HG03354 (cell line): ENCODE data around the gene ADD1.
A peak's percentile ranks its signal among the peaks of the same experiment; 100 is the strongest.

Experiments used
- ATAC-seq: cut with Tn5 transposase; IDR thresholded peaks from one replicate; pipeline ENCODE4 v1.9.1; 2021; ENCODE audit warnings: mild to moderate bottlenecking; ENCODE audit not compliant: unreplicated experiment, poor library complexity, severe bottlenecking

The ADD1 gene

DNA sequence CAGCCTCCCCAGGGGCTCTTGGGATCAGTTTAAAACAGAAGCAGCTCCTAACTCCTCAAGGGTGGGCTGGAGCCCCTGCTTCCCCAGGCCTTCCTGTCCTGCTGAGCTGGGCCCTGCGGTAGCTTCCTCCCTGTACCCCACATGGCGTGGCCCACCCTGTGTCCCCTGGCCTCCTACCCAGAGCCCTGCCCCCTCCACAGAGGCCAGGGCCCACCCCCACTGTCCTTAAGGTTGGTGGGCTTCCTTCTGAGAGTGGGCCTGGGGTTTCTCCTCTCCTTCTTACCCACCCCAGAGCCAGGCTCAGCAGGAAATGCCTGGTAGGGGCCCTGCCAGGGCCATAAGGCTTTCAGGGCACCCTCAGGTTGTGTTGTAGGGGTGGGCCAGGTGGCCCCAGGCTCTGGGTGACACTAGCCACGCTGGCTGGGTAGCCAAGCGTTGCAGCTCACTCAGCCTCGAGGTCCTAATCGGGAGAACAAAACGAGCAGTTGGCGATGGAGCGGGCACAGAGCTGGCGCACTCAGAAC lies 39.1 kb upstream of the ADD1 start:
- no peak for ATAC-seq

DNA sequence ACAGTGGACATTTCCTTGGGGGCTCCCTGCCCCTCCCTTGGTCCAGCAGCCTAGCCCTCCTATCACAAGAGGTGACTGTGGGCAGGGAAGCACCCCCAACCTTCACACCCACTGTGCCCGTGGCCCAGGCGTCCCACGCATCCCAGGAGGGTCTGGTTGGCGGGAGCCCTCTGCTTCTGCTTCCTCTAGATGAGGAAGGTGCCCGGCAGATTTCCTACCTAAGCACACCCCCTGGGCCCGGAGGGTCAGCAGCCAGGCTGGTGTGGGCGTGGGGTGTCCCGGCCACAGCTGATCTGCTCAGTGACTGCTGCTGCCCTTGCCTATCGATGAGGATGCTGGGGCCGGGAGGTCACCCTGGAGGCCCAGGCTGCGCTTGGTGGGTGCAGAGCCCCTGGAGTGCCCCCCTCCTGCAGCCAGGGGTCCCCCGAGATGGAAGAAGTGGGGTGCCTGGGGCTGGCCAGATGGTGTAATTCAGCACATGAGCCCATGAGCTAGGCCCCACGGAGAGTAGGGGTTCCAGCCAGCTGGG lies 38.6 kb upstream of the ADD1 start:
- ATAC-seq, result no peak

DNA sequence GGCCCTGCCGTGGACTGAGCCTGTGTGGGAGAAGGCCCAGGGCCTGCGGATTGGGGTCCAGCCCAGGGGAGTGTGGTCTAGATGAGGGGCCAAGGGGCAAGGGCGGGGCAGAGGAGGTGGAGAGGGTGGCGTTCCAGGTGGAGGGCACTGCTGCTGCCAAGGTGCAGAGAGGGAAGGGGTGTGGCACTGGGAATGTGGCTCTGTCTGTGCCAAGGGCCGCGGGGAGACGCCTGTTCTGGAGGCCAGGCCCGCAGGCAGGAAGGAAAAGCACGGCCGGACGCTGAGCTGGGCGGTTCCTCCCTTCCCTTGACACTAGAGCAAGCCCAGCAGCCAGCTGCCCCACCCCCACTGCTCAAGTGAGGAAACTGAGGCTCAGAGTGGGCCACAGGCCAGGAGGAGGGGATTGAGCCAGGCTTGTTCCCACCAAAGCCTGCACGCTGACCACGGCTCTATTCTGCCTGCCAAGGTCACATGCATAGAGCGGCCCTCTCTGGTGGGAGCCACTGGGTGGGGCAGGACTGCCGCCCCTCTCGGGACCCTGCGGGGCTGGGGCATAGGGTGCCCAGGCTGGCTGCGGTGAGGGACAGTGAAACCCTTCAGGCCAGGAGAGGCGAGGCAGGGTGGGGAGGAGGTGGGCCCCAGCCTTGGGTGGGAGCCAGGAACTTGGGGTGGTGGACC lies 37.8 kb upstream of the ADD1 start:
- ATAC-seq, result no peak

DNA sequence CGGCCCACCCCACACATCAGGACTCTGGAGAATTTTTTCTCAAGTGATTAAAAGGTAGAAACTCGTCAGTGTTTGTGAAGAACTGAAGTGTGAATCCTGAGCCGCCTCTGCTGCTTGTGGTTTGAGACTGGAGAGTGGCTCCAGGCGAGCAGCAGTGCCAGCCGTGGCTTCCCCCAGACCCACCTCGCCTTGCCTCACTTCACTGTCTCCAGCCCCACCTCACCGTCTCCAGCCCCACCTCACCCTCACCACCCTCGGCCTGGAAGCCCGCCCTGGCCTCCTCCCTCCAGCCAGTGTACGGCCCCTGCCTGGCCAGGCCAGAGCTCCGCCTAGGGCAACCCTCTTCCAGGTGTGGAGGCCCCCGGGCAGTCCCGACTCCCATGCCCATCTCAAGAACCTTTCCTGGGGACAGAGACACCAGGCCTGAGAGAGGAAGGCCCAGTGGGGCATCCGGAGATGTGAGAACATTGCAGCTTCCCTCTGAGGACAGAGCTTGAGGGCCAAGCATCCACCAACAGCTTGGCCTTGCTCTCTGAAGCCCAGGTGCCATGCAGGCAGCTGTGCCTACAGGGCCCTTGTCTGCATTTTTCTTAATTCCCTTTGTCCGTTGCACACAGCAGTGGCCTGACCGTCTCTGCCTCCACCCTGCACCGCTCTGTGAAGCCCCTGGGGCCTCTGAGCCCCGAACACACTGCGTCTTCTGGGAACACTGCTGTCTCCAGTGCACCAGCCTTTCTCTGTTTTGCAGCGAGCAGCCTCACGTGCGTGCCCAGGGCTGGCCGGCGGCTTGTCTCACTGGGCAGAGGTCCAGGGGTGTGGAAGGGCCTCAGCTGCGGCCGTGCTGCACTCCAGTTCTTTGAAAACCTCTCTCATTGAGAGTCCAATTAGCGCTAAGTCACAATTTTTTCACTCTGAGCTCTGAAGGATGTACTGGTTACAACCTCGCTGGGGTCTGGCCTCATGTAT lies 37.0 kb upstream of the ADD1 start:
- no peak for ATAC-seq

DNA sequence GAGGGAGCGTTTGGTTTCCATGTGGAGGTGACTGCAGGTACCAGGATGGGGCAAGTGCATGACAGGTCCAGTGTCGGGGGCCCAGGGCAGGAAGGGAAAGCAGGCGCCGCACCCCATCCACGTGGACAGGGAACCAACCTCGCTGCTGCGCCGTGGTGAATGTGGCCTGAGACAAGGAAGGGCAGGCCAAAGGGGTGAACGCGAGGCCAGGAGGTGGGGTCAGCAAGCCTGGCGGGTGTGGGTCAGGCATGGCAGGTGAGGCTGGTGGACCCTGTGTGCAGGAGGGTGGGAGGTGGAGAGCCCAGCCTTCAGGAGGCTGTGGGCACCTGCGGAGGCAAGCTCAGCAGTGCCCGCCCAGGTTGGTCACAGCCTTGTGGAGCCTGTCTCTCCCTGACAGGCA lies 36.1 kb upstream of the ADD1 start:
- ATAC-seq, result no peak

DNA sequence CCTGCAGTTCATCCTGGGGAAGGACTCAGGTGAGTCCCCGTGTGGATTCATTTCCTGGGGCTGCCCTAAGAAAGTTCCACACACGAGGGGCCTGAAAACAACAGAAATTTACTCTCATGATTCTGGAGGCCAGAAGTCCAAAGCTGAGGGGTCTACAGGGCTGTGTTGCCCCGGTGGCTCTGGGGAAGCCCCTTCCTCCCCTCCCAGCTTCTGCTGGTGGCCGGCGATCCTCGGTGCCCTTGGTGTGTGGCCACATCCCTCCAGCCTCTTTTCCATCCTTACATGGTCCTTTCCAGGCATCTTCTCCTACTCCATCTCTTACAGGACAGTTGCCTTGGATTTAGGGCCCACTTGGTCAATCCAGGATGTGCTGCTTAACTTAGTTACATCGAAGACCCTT lies 35.6 kb upstream of the ADD1 start:
- no peak for ATAC-seq

DNA sequence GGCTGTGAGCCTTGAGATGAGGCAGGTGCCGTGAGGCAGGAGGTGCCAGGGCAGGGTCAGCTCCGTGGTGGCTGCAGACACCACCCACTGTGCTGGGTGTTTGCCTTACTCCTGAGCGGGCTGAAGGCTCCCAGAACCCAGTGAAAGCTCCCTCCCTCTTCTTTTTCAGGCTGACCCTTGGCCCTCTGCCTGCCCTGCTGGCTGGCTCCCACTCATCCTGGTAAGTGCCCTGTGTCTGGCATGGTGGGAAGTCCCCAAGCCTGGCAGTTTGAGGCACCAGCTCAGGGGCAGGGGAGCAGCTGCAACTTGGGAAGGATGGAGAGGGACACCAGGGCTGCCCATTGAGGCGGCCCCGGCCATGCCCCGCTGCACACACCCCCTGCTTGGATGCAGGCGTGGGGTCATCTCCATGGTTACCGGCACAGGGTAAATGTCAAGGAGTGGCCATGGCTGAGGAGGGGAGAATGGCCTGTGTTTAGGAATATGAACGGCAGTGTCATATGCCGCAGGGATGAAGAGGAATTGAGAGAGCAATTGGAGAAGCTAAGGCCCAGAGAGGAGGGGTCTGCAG lies 33.9 kb upstream of the ADD1 start:
- no peak for ATAC-seq

DNA sequence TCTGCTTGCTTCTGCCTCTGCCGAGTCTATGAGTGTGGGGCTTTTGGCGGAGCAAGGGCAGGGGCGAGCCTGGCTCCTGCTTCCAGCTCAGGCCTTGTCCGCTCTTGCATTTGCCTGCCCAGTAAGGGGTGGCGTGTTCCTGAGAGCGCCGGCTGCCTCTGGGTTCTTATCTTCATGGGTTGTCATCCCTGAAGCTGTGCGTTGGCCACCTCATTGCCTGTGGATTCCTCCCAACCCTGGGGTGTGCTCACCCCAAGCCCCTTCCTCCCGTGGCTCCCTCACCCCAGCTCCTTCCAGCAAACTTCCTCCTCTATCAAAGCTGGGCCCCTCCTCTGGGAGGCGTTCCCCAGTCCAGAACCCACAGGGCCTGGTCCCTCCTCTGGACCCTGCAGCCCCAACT lies 33.3 kb upstream of the ADD1 start:
- ATAC-seq, result no peak

DNA sequence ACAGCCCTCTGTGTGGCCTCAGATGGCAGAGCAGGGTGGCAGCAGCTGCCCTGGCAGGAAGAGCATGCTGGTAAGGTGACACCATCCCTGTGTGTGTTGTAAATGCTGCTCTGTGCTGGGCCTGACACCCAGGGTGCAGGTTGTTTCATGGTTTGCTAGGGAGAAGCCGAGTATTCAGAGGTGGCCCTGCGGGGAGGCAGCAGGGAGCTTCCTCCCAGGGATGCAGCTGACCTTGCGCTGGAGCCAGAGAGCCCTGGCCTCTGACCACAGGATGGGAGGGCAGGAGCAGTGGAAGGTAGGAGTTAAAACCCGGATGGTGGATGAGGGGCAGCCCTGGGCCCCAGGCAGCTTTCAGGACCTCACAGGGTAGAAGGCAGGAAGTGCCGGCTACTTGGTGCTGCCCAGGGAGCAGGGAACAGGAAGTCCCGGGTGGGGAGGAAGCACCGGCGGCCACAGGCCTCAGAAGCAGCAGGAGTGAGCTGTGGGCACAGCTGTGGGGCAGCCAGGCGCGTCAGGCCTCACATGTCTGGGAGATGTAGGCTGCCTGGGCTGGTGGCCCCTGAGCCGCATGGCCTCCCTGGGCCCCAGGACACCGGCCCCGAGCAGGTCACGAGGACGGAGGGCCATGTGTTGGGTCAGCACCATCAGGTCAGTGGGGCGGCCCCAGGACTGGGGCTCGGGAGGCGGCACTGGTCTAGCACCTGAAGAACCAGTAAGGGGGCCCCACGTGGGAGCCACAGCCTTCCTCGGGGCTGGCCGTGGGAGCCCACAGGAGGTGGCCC lies 31.6 kb upstream of the ADD1 start:
- ATAC-seq, result peak; percentile 81

DNA sequence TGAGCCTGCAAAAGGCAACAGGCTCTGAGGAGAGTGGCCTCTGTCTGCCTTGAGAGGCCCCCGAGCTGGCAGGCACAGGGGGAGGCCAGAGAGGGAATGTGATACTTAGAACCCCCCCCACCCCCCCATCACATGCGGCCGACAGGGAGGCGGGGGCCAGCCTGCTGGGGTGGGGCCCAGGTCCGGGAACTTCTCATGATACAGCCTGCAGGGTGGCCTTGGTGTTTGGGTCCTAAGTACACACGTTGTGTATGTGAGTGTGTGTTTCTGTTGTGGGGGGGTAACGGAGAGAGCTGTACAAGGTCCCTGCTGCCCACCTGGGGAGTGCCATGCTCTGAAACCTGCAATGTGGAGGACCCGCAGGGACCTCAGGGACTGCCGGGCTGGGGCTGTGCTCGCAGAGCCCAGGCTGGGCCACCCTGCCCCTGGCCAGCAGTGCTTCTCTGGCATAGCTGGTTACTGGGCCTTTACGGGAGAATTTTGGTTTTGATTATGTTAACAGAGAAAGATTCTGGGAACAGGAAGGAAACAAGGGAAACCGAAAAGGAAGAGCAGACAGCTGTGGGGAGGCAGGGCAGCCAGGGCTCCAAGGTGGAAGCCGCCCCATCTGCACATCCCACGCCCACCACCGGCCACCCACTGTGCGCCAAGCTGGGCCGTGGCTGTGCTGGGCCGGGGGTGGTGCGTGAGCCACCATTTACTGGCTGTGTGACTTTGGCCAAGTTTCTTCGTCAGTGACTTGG lies 30.9 kb upstream of the ADD1 start:
- peak; percentile 3 for ATAC-seq

DNA sequence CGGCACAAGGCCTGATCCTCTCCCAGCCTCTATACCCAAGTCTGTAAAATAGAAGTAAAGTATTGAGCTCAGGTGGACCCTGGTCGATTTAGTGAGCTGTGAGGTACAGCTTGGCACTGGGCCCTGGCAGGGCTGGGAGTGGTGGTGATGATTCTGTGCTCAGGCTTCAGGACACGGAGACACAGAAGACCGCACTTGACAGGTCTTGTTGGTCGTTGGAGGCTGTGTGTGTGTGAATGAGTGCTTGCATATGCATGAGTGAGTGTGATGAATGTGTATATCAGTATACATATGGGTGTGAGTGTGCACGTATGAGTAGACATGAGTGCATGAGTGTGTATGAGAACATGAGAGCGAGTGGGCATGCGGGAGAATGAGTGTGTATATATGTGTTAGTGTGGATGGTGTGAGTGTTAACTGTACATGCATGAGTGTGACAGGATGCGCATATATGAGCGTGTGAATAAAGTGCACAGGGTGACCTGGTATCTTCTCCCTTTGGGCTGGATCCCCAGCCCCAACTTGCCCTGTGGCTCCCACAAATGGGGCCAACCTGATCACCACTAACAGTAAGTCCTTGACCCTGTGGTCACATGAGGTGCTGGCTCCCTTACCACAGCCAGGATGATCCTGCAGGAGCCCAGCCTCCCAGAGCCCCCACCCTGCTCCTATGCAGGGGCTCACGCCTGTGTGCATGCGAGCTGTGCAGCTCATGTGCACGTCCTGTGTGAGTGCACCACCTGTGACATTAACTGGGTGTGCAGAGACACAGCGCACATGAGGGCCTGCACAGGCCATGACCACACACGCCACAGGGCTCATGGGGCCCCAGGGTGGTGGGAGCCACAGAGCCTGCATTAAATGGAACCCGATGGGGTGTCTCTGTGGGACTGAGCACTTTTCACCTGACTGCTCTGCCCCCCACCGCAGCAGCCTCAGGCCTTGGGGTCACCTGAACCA lies 29.9 kb upstream of the ADD1 start:
- no peak for ATAC-seq

DNA sequence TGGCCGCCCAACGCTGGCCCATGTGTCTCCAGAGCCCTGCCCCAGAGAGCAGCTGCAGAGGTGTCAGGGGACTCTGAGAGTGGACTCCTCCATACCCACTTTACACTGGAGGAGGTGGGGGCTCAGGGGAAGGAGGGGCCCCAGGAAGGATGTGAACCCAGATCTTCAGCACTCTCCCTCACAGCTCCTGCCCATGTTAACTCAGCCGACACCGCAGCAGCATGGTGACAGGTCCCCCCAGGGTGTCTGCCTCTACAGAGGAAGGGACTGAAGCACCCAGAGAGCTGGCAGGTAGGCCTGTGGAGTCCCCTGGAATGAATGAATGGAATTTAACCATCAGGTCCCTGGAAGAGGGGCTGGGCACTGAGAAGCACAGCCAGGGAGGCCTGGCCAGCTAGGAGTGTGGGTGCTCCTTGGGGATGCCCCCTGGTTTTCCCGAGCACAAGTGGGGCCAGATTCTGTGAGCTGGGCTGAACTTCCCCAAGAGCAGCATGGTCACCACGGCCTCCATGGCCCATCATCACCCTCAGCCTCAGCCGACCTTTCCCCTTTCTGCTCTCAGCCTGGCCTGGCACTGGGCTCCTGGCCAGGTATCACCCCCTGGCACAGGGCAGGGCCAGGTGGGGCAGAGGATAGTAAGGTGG lies 28.9 kb upstream of the ADD1 start:
- no peak for ATAC-seq

DNA sequence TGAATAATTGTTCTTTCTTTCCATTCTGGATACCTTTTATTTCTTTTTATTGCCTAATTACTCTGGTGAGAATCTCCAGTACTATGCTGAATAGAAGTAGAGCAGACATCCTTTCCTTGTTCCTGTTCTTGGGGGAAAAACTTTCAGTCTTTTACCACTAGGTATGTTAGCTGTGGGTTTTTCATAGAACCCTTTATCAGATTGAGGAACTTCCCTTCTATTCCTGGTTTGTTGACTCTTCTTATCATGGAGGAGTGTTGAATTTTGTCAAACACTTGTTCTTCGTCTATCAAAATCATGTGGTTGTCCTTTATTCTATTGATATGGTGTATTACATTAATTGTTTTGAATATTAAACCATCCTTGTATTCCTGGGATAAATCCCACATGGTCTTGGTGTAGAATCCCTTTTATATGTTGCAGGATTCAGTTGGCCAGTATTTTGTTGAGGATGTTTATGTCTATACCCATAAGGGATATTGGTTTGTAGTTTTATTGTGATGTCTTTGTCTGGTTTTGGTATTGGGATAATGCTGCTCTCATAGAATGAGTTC lies 27.2 kb upstream of the ADD1 start:
- no peak for ATAC-seq

DNA sequence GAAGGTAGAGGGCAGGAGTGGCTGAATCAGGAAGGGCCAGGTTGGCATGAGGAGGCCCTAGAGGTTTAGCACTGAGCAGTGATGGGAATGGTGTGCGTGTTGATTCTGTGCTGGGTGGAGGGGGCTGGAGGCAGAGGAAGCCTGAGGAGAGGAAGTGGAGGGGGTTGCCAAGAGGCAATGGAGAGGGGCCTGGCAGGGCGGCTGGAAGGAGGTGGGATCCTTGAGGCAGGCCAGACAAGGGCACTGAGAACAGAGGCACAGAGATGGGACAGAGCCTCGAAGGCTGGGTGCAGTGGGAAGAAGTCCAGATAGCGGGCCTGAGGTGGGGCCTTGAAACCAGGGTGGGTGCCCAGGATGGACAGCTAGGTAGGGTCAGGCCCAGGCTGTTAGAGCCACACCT lies 26.5 kb upstream of the ADD1 start:
- ATAC-seq, result no peak

DNA sequence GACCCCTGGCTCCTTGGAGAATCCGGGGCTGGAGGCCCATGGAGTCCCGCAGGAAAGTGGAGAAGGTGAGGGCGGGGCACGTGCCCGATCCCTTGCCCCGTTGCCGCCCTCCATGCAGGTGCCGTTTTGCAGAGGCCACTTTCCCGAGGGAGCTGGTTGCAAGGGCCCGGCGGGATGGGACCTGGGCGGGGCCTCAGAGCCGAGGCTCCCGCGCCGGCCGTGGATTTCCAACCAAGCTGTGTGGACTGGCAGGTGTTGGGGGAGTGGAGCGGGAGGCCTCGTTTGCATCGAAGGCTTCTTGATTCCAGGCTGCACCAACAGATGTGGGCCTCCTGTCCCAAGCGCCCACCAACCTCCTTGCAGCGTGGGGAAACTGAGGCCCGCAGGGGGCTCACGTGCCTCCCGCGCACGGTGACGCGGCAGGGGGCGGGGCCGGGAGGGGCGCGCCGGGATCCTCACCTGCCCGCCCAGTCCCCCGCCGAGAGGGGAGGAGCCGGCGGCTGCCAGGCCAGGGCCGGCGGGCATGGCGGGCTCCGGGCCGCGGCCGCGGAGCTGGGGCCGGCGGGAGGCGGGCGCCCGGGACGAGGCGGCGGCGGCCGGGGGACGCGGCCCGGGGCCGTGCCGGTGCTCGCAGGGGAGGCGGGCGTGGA lies 25.8 kb upstream of the ADD1 start:
- peak; percentile 41 for ATAC-seq

DNA sequence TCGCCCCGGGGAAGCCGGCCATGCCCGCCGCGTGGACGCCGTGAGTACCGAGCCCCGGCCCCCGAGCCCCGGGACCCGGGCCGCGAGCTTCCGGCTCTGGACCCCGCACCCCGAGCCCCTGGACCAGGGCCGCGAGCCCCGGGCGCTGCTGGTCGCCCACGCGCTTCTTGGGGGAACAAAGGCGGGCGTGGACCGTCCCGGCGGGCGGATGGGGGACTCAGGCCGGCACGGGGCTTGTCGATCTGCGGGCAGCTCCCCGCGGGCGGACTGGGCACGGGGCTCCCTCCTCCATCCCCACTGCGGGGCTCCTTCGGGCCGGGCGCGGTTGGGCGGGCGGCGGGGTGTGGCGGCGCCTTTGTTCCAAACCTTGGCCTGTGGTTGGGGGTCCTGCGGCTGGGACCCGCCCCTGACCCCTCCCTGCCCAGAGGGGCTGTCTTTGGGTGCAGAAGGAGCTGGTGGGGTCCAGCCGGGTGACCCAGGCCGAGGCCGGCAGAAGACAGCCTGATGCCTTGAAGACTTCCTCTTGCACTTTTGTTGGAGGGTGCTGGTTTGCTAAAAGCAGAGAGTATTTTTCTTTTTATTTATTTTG lies 25.2 kb upstream of the ADD1 start:
- peak; percentile 23 for ATAC-seq
